Measurements from ENCODE around the gene ERF. TPM values are rescaled to one million over a fixed set of nuclear protein-coding genes. Genes with fewer than 3 reads are reported as not detected.

The ERF gene
- total and polyA plus RNA-seq, 5 experiments from 2014 or later, result 2.8 to 47.3 (median 6.2) TPM

DNA sequence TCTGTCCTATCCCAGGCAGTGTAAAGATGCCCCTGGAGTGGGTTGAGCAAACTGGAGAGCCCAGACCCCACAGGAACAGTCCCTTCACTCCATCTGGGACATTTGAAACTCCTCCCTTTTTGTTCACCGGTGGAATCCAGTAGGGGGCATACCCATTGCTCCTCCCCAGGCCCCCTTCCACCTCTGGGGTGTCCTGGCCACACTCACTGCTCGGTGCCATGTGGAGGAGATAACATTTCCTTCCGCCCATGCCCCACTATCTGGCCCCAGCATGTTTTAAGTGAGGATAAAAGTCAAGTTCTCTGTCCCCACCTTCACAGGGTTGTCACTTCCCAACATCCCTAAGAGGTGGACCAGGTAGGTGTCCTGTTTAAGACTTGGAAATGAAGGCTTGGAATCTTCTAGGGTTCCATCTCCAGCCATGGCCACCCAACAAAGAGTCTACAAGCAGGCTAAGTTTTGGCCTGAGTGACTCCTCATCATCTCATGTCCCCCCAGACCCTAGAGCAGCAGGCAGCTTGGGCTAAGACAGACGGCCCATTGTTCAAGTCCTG lies 25.6 kb downstream of the ERF start:
- no peaks in the 10 kb centered on the region for H3K27me3 Mint-ChIP-seq
- POLR2A ChIA-PET, result interaction anchor here (1.2 kb wide), 1 partner anchor 11 kb away, joined by 3 read pairs; no protein-coding TSS in a partner anchor

DNA sequence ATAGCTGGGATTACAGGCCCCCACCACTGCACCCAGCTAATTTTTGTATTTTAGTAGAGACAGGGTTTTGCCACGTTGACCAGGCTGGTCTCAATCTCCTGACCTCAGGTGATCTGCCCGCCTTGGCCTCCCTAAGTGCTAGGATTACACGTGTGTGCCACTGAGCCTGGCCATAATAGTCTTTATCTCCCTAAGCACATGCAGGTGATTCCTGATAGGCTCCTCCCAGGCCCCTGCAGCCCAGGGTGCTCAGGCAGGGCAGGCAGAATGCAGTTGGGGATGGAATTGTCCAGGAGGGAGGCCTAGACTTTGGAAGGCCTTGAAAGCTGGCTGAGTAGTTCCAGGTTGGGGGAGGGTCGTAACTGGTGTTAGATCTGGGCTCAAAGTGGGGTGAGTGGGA lies 26.3 kb downstream of the ERF start:
- H3K9me3 Mint-ChIP-seq, result no peaks in the 10 kb centered on the region
- peaks cover 7 to 45% (median 21%) of the 10 kb centered on the region in 4 donors for H3K4me1 Mint-ChIP-seq
- peak overlapping the region in 3 of 10 donors; percentile 36 to 75 (median 56) for H3K27ac Mint-ChIP-seq
- no peak for DNase-seq
- peaks cover 0 to 80% (median 8%) of the 10 kb centered on the region in 3 donors for H3K36me3 Mint-ChIP-seq
- ATAC-seq, result no peak
- POLR2A ChIA-PET, result interaction anchor here (0.9 to 1.3 kb wide), 3 partner anchors 8 to 13 kb away, joined by 3 to 4 read pairs (median 3); no protein-coding TSS in a partner anchor
- no peak overlapping the region for H3K4me3 Mint-ChIP-seq
- no peaks in the 10 kb centered on the region for H3K27me3 Mint-ChIP-seq

More for the DNA sequence above, 25.6 kb downstream of the ERF start:
- no peak for DNase-seq
- no peaks in the 10 kb centered on the region for H3K9me3 Mint-ChIP-seq
- H3K4me1 Mint-ChIP-seq, result peaks cover 7 to 42% (median 22%) of the 10 kb centered on the region in 4 donors
- H3K36me3 Mint-ChIP-seq, result peaks cover 0 to 84% (median 8%) of the 10 kb centered on the region in 3 donors
- peak overlapping the region in 5 of 10 donors; percentile 28 to 68 (median 56) for H3K27ac Mint-ChIP-seq
- H3K4me3 Mint-ChIP-seq, result no peak overlapping the region
- ATAC-seq, result no peak

DNA sequence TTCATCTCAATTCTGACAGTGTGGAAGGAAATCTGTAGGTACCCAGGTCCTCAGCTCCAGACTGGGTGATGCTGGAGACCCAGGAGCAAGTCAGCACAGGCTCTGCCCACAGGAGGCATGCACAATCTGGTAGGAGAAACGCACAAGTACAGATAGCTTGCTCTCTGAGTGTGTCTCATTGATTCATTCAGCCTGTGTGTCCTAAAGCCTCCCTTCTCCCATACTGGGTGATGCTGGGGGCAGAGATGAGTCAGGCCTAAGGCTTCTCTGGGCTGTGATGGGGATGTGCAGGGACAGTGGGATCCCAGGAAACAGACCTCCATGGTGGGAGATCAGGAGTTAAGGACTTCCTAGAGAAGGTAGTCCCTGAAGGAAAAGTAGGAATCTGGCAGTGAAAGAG lies 28.0 kb downstream of the ERF start:
- no peaks in the 10 kb centered on the region for H3K9me3 Mint-ChIP-seq
- DNase-seq (no peak), ATAC-seq (no peak)
- H3K36me3 Mint-ChIP-seq, result peaks cover 0 to 66% (median 8%) of the 10 kb centered on the region in 3 donors
- no peaks in the 10 kb centered on the region for H3K27me3 Mint-ChIP-seq
- H3K4me1 Mint-ChIP-seq, result peaks cover 19 to 48% (median 27%) of the 10 kb centered on the region in 4 donors
- peak overlapping the region in 1 of 10 donors; percentile 5 for H3K27ac Mint-ChIP-seq
- POLR2A ChIA-PET, result interaction anchor here (0.5 kb wide), 1 partner anchor 10 kb away, joined by 6 read pairs; no protein-coding TSS in a partner anchor
- H3K4me3 Mint-ChIP-seq, result no peak overlapping the region

GRCh38 chr19:42225718-42226292 lies 29.1 kb downstream of the ERF start:
- H3K9me3 Mint-ChIP-seq, result no peaks in the 10 kb centered on the region
- peaks cover 0 to 55% (median 8%) of the 10 kb centered on the region in 3 donors for H3K36me3 Mint-ChIP-seq
- ATAC-seq (no peak), DNase-seq (no peak)
- no peak overlapping the region for H3K4me3 Mint-ChIP-seq
- H3K27ac Mint-ChIP-seq, result peak overlapping the region in 1 of 10 donors; percentile 5
- peaks cover 19 to 47% (median 31%) of the 10 kb centered on the region in 4 donors for H3K4me1 Mint-ChIP-seq
- POLR2A ChIA-PET, result no interaction called here
- no peaks in the 10 kb centered on the region for H3K27me3 Mint-ChIP-seq

- peaks cover 0 to 50% (median 8%) of the 10 kb centered on the region in 3 donors for H3K36me3 Mint-ChIP-seq
- DNase-seq, result no peak
- no peaks in the 10 kb centered on the region for H3K27me3 Mint-ChIP-seq
- H3K4me3 Mint-ChIP-seq, result no peak overlapping the region
- no peak overlapping the region for H3K27ac Mint-ChIP-seq
- no peak for ATAC-seq
- H3K4me1 Mint-ChIP-seq, result peaks cover 23 to 54% (median 38%) of the 10 kb centered on the region in 4 donors
- POLR2A ChIA-PET, result interaction anchor here (1.1 kb wide), 1 partner anchor 10 kb away, joined by 5 read pairs; no protein-coding TSS in a partner anchor
- H3K9me3 Mint-ChIP-seq, result no peaks in the 10 kb centered on the region
Observed at GRCh38 chr19:42224940-42225717, 29.8 kb downstream of the ERF start.

GRCh38 chr19:42220751-42221097 lies 34.2 kb downstream of the ERF start:
- DNase-seq (no peak), ATAC-seq (no peak)
- H3K36me3 Mint-ChIP-seq, result peaks cover 0 to 21% (median 3%) of the 10 kb centered on the region in 3 donors
- H3K4me1 Mint-ChIP-seq, result peaks cover 30 to 63% (median 57%) of the 10 kb centered on the region in 4 donors
- H3K27me3 Mint-ChIP-seq, result peaks cover 0 to 2% (median 0%) of the 10 kb centered on the region in 5 donors
- H3K4me3 Mint-ChIP-seq, result peak overlapping the region; percentile 96 to 100 (median 100)
- no peaks in the 10 kb centered on the region for H3K9me3 Mint-ChIP-seq
- peak overlapping the region in 9 of 10 donors; percentile 76 to 100 (median 98) for H3K27ac Mint-ChIP-seq
- POLR2A ChIA-PET, result interaction anchor here (1.0 to 2.7 kb wide), 4 partner anchors 14 to 30 kb away, joined by 3 to 26 read pairs (median 4); partner anchors contain the start of gene GSK3A

GRCh38 chr19:42219812-42220750 lies 34.8 kb downstream of the ERF start, which contains the start of gene ZNF526:
Gene ZNF526, plus strand, starts transcription at chr19:42220312. Its CDS starts 4,092 bp downstream, at chr19:42224404.
- DNase-seq (peak; percentile 93 to 98 (median 96)), ATAC-seq (peak; percentile 82 to 84)
- Mint-ChIP-seq H3K36me3 (peaks cover 0 to 22% (median 3%) of the 10 kb centered on the region in 3 donors), H3K4me1 (peaks cover 36 to 69% (median 64%) of the 10 kb centered on the region in 4 donors), H3K4me3 (peak within 1 kb of the TSS; percentile 96 to 100 (median 100)), H3K27ac (peak within 1 kb of the TSS; percentile 94 to 100 (median 98)), H3K27me3 (peaks cover 0 to 2% (median 0%) of the 10 kb centered on the region in 5 donors), H3K9me3 (no peaks in the 10 kb centered on the region)
- POLR2A ChIA-PET, result interaction anchor here (0.8 to 2.7 kb wide), 8 partner anchors 8 to 31 kb away, joined by 3 to 26 read pairs (median 4); partner anchors contain the start of gene GSK3A

DNA sequence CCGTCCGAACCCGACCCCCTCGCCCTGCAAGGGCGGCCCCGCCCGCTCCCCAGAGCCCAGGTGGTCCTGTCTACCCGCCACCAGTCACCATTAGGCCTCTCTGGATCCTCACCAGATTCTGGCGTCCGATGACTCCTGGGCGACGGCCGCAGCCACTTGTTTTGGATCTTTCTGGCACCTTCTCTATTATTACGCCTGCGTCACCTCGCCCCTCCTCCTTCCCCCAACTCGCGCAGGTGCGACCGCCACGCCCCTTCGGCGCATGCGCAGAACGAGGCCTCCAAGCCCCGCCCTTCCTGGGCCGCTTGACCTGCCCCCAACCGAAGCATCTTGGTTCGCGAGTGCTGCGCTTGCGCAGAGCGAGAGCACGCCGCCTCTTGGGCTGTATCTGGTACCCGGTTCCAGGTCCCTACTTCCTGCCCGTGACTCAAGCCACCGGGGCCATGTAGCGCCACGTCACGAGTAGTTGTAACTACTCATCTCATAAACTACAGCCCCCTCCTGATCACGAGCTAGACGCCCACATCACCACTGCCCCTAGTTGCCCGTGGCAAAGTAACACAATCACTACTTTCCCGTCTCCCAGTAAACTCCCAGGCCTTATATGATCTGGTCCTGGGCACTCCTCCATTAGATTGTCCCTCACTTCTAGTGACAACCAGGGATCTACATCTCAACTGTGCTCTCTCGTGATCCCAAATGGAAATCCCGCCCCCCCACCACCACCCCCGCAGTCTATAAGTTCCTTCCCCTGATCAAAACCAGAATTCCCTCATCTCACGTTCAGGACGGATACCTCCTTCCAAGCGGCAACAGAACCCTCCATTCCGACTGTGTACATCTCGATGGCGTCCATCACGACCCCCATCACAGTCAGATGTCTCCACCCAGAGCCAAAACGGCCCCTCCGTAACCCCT lies 37.1 kb downstream of the ERF start, which contains the start of gene DEDD2:
DEDD2 (minus strand) TSS at position 158 of the 918 bp plus-strand sequence. CDS start 670 bp downstream, outside the sequence.
- DNase-seq, result peak; percentile 99 to 100 (median 100)
- POLR2A ChIA-PET, result interaction anchor here (0.5 to 7.7 kb wide), 10 partner anchors 10 to 340 kb away, joined by 3 to 62 read pairs (median 6); partner anchors contain the start of genes GSK3A and POU2F2
- H3K4me3 Mint-ChIP-seq, result peak within 1 kb of the TSS; percentile 91 to 97 (median 94)
- no peaks in the 10 kb centered on the region for H3K9me3 Mint-ChIP-seq
- H3K36me3 Mint-ChIP-seq, result peaks cover 0 to 36% (median 7%) of the 10 kb centered on the region in 3 donors
- peak; percentile 75 to 78 for ATAC-seq
- H3K27me3 Mint-ChIP-seq, result peaks cover 0 to 2% (median 0%) of the 10 kb centered on the region in 5 donors
- peaks cover 43 to 86% (median 83%) of the 10 kb centered on the region in 4 donors for H3K4me1 Mint-ChIP-seq
- H3K27ac Mint-ChIP-seq, result peak within 1 kb of the TSS; percentile 94 to 100 (median 98)

DNA sequence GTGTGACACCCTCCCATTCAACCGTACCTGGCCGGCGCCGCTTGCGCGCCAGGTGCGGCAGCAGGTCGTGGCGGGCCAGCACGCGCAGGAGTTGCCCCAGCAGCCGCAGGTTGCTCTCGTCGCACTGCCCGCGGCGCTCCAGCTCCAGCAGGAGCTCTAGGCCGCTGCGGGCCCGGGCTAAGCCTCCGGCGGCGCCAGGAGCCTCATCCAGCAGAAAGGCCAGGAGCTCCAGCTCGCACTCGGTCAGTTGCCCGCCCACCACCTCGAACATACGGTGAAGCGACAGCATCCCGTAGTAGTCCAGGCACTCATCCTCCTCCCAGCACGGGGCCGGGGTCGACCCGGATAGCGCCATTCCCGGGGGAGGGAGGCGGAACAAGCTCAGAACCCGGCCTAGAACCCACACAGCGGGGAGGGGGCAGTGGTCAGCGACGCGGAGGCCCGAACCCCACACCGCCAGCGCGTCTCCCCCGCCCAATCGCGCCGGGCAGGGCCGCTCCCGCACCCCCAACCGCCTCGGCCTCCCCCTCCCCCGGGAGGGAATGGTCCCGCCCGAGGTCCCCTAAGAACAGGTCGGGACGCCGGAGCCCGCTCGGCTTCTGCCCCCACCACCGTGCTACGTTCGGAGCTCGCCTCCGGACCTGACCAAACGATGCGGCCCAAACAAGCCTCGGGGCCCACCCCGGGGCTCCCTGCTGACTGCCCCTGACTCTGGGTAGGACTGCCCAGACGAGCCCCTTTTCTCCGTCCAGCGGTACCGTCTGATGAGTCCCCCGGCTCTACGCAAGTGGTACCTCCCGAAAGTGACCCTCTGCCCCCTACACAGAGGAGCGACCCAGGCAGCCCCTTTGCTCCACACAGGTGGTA lies 38.0 kb downstream of the ERF start:
- Mint-ChIP-seq H3K36me3 (peaks cover 0 to 44% (median 8%) of the 10 kb centered on the region in 3 donors), H3K4me1 (peaks cover 41 to 85% (median 81%) of the 10 kb centered on the region in 4 donors), H3K9me3 (no peaks in the 10 kb centered on the region), H3K27me3 (peaks cover 0 to 2% (median 0%) of the 10 kb centered on the region in 5 donors), H3K27ac (peak overlapping the region; percentile 94 to 100 (median 98)), H3K4me3 (peak overlapping the region; percentile 91 to 97 (median 94))
- peak in 8 of 10 donors; percentile 10 to 71 (median 26) for DNase-seq
- POLR2A ChIA-PET, result interaction anchor here (0.5 to 7.7 kb wide), 15 partner anchors 9 to 339 kb away, joined by 3 to 62 read pairs (median 5); partner anchors contain the start of genes GSK3A and POU2F2
- peak in 1 of 2 donors; percentile 0 for ATAC-seq
